Lower leg skin (tissue), 4 donors: ENCODE measurements around the gene PACS2. TPM values are rescaled to one million over a fixed set of nuclear protein-coding genes. Genes with fewer than 3 reads are reported as not detected.

Source experiments
- DNase-seq, 2 donors: peaks; one replicate each; pipeline ENCODE4 v3.0.0-alpha.2; 2019; ENCODE audit warnings: low spot score in 2 of 2
- H3K4me3 ChIP-seq: fragments of 200-600 bp; sonication (generic); 2 replicates; pipeline ENCODE4 v1.5.1; 2017; ENCODE audit warnings: mild to moderate bottlenecking, low read depth; ENCODE audit not compliant: poor library complexity, severe bottlenecking
- CTCF ChIP-seq, 3 donors: fragments of 450-650 bp; IDR thresholded peaks; one replicate each; pipeline ENCODE4 v1.5.1; 2016; ENCODE audit warnings: antibody characterized with exemption in 3 of 3, mild to moderate bottlenecking in 3 of 3, moderate library complexity in 2 of 3
- POLR2A ChIP-seq, 2 donors: fragments of 450-650 bp; IDR thresholded peaks; one replicate each; pipeline ENCODE4 v1.6.1; 2016 to 2017; ENCODE audit warnings: antibody characterized with exemption in 2 of 2, mild to moderate bottlenecking in 1 of 2, moderate library complexity in 1 of 2
- WGBS, 2 donors: methylation state at CpG; one replicate each; pipeline ENCODE4 v1.1.5; 2018; 5-methylcytosine and 5-hydroxymethylcytosine counted together
- intact Hi-C: fragments of 100-400 bp; cut with DNase I; formaldehyde crosslinking; loops from one replicate; pipeline ENCODE4 v1.15.0; 2023; ENCODE audit warnings: low total_unique reads
- total RNA-seq, 4 donors: library from RNA; depleted of rRNA; stranded (reverse); fragments of >200 nt; gene quantifications; one replicate each; pipeline ENCODE4 v1.1.0, GENCODE V29; 2016

Gene PACS2
- total RNA-seq, 4 donors from 2014 or later, result 25.9 to 75.1 (median 54.3) TPM

GRCh38 chr14:105280525-105280924 is 34.0 kb upstream of the PACS2 start:
- intact Hi-C loops, result no loop called here
- DNase-seq, result no peak
- no peak overlapping the region for H3K4me3 ChIP-seq
- 92 to 95% methylated on average over 20 to 21 of the region's 21 CpGs for WGBS, 2 donors
- TF ChIP-seq POLR2A (IDR thresholded peaks at IDR 0.05) (no peak), CTCF (IDR thresholded peaks at IDR 0.05) (no peak)

- DNase-seq, result no peak
- H3K4me3 ChIP-seq, result no peak overlapping the region
- TF ChIP-seq CTCF (IDR thresholded peaks at IDR 0.05) (no peak), POLR2A (IDR thresholded peaks at IDR 0.05) (no peak)
- WGBS, 2 donors, result 66 to 67% methylated on average over 21 to 23 of the region's 23 CpGs
- intact Hi-C loops, result no loop called here
Observed at GRCh38 chr14:105281371-105282097, 33.0 kb upstream of the PACS2 start.

GRCh38 chr14:105282098-105282725 is 32.3 kb upstream of the PACS2 start:
- TF ChIP-seq POLR2A (IDR thresholded peaks at IDR 0.05), result no peak
- no peak for TF ChIP-seq CTCF (IDR thresholded peaks at IDR 0.05)
- intact Hi-C loops, result no loop called here
- no peak overlapping the region for H3K4me3 ChIP-seq
- no peak for DNase-seq
- WGBS, 2 donors, result 74 to 79% methylated on average over 16 of the region's 16 CpGs

- H3K4me3 ChIP-seq, result no peak overlapping the region
- DNase-seq, result no peak
- intact Hi-C loops, result no loop called here
- 89 to 94% methylated on average over 10 of the region's 10 CpGs for WGBS, 2 donors
- TF ChIP-seq CTCF (IDR thresholded peaks at IDR 0.05), result no peak
- TF ChIP-seq POLR2A (IDR thresholded peaks at IDR 0.05), result no peak
Observed at GRCh38 chr14:105283028-105283427, 31.5 kb upstream of the PACS2 start.

GRCh38 chr14:105283899-105284298 is 30.6 kb upstream of the PACS2 start:
- DNase-seq, result no peak
- 74 to 85% methylated on average over 15 of the region's 15 CpGs for WGBS, 2 donors
- intact Hi-C loops, result no loop called here
- no peak overlapping the region for H3K4me3 ChIP-seq
- TF ChIP-seq CTCF (IDR thresholded peaks at IDR 0.05) (no peak), POLR2A (IDR thresholded peaks at IDR 0.05) (no peak)
